ENCODE data around the gene PTAFR.
A peak's percentile ranks its signal among the peaks of the same experiment; 100 is the strongest.

The PTAFR gene

DNA sequence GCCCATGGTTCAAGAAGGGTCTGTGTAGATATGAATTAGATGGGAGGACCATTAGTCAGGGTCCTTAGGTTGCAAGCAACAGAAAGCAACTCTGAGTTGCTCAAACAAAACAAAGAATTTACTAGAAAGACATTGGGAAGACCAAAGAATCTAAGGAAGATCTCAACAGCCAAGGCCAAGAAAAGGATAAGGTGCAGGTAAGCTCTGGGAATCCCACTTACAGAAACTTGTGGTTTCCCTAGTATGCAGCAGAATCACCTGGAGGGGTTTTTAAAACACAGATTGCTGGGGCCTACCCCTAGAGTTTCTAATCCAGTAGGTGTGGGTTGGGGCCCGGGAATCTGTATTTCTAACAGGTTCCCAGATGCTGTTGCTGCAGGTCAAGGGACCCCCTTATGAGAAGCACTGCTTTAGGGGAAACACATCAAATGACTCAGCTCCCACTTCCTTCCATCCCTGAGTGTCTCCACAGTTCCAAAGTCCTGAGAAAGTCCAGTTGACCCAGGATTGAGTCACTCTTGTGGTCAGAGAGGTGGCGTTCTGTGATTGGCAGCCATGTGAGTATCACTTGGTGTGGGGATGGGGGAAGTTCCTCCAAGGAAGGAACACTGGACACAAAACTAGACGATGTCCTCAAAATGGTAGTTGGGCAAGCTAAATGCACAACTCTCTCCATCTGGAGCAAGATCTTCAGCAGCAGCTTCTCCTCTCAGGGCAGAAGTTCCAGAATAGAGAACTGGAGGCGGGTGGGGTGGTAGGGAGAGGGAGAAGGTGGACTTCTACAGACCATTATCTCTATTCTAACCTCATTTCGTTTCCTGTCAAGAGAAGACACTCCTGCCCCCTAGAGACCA, 63.9 kb downstream of the PTAFR start (continued):
- TF ChIP-seq ZBTB7A (tag by site-specific recombination; IDR thresholded peaks at IDR 0.05; ENCODE audit: low read depth) (no peak), TRIM28 (IDR thresholded peaks at IDR 0.05; ENCODE audit: borderline replicate concordance, low read length) (no peak), ZNF2 (tag by site-specific recombination; IDR thresholded peaks at IDR 0.05) (no peak)

DNA sequence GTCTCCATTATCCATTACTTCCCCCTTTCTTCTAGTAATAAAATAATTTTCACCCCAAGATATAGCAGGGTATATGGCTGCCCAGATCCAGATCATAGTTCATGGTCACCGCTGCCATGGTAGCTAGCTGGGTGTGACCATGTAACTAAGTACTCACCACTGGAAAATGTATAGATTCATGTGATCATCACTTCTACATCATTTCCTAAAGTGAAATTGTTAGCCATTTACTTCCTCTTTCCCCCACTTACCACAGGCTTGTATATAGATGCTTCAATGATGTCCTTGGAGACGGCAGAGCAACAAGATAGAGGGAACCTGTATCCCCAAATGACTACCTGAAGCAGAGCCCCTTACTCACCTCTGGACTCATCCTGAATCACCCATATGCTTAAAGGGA, 65.3 kb downstream of the PTAFR start:
- Histone ChIP-seq H3K4me3 (ENCODE audit: low read depth, low read length) (no peak overlapping the region), H3K9me3 (ENCODE audit: control insufficient read depth, insufficient read depth, low read depth, low read length) (no peaks in the 10 kb centered on the region), H3K4me1 (ENCODE audit: control insufficient read depth, insufficient read depth, low read length) (no peaks in the 10 kb centered on the region), H3K36me3 (ENCODE audit: control insufficient read depth in 2 of 2, insufficient read depth in 1 of 2, low read length in 2 of 2) (no peaks in the 10 kb centered on the region), H3K27ac (ENCODE audit: extremely low read depth, low read depth, low read length) (no peak overlapping the region)
- POLR2A ChIA-PET: interaction anchor here (0.6 kb wide), 2 partner anchors 168 to 1595 kb away, joined by 3 to 6 read pairs; no protein-coding TSS in a partner anchor
- no peak for TF ChIP-seq ZFP37 (tag by site-specific recombination; IDR thresholded peaks at IDR 0.05)
- TF ChIP-seq PRDM1 (tag by site-specific recombination; IDR thresholded peaks at IDR 0.05): 0 out of 2 replicates have a peak, but pooled peaks have one; percentile 19
- CTCF ChIA-PET: interaction anchor here (0.6 to 3.7 kb wide), 2 partner anchors 20 to 502 kb away, joined by 4 to 22 read pairs; no protein-coding TSS in a partner anchor

DNA sequence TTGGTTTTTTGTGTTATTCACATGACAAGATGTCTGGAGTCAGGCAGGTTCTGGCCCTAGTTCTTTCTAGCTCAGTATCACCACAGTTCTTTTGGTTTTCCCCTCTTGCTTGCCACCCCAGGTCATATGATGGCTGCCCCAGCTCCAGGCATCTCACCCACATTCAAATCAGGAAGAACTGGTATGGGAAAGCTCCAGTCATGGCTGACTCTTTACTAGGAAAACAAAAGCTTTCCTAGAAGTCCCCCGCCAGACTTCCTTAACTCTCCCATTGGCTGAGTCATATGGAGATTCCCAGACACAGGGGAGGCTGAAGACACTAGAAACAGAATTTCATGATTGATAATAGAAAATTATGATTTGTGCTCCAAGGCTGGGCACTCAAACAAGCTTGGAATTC, 65.9 kb downstream of the PTAFR start:
- POLR2A ChIA-PET: interaction anchor here (0.6 kb wide), 2 partner anchors 167 to 1595 kb away, joined by 3 to 6 read pairs; no protein-coding TSS in a partner anchor
- no peaks in the 10 kb centered on the region for H3K36me3 ChIP-seq (ENCODE audit: control insufficient read depth in 2 of 2, insufficient read depth in 1 of 2, low read length in 2 of 2)
- H3K27ac ChIP-seq (ENCODE audit: extremely low read depth, low read depth, low read length): no peak overlapping the region
- H3K9me3 ChIP-seq (ENCODE audit: control insufficient read depth, insufficient read depth, low read depth, low read length): no peaks in the 10 kb centered on the region
- CTCF ChIA-PET: interaction anchor here (0.6 to 3.7 kb wide), 3 partner anchors 12 to 86 kb away, joined by 5 to 22 read pairs (median 7); no protein-coding TSS in a partner anchor
- no peak overlapping the region for H3K4me3 ChIP-seq (ENCODE audit: low read depth, low read length)
- H3K4me1 ChIP-seq (ENCODE audit: control insufficient read depth, insufficient read depth, low read length): no peaks in the 10 kb centered on the region
- TF ChIP-seq ZNF26 (tag by site-specific recombination; IDR thresholded peaks at IDR 0.05) (no peak), ZNF202 (tag by site-specific recombination; IDR thresholded peaks at IDR 0.05; ENCODE audit: borderline replicate concordance) (no peak), ZNF626 (tag by site-specific recombination; IDR thresholded peaks at IDR 0.05) (no peak), PRDM4 (tag by site-specific recombination; IDR thresholded peaks at IDR 0.05) (no peak), PRDM6 (tag by site-specific recombination; IDR thresholded peaks at IDR 0.05) (no peak), ZNF266 (tag by site-specific recombination; IDR thresholded peaks at IDR 0.05; ENCODE audit: low read depth) (no peak), FEZF1 (tag by site-specific recombination; IDR thresholded peaks at IDR 0.05) (no peak), ZNF777 (tag by site-specific recombination; IDR thresholded peaks at IDR 0.05; ENCODE audit: borderline replicate concordance) (no peak), HOXC10 (CRISPR knock-in tag; IDR thresholded peaks at IDR 0.05) (no peak), ZFHX2 (tag by site-specific recombination; conservative IDR thresholded peaks at IDR 0.05) (no peak), HOXA7 (CRISPR knock-in tag; IDR thresholded peaks at IDR 0.05; ENCODE audit: borderline replicate concordance) (no peak)
- TF ChIP-seq, protein P1, sequence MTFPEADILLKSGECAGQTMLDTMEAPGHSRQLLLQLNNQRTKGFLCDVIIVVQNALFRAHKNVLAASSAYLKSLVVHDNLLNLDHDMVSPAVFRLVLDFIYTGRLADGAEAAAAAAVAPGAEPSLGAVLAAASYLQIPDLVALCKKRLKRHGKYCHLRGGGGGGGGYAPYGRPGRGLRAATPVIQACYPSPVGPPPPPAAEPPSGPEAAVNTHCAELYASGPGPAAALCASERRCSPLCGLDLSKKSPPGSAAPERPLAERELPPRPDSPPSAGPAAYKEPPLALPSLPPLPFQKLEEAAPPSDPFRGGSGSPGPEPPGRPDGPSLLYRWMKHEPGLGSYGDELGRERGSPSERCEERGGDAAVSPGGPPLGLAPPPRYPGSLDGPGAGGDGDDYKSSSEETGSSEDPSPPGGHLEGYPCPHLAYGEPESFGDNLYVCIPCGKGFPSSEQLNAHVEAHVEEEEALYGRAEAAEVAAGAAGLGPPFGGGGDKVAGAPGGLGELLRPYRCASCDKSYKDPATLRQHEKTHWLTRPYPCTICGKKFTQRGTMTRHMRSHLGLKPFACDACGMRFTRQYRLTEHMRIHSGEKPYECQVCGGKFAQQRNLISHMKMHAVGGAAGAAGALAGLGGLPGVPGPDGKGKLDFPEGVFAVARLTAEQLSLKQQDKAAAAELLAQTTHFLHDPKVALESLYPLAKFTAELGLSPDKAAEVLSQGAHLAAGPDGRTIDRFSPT (tag by site-specific recombination; IDR thresholded peaks at IDR 0.05): no peak
- TF ChIP-seq, protein P2, sequence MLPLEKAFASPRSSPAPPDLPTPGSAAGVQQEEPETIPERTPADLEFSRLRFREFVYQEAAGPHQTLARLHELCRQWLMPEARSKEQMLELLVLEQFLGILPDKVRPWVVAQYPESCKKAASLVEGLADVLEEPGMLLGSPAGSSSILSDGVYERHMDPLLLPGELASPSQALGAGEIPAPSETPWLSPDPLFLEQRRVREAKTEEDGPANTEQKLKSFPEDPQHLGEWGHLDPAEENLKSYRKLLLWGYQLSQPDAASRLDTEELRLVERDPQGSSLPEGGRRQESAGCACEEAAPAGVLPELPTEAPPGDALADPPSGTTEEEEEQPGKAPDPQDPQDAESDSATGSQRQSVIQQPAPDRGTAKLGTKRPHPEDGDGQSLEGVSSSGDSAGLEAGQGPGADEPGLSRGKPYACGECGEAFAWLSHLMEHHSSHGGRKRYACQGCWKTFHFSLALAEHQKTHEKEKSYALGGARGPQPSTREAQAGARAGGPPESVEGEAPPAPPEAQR (tag by site-specific recombination; IDR thresholded peaks at IDR 0.05): no peak
- TF ChIP-seq, protein P3, sequence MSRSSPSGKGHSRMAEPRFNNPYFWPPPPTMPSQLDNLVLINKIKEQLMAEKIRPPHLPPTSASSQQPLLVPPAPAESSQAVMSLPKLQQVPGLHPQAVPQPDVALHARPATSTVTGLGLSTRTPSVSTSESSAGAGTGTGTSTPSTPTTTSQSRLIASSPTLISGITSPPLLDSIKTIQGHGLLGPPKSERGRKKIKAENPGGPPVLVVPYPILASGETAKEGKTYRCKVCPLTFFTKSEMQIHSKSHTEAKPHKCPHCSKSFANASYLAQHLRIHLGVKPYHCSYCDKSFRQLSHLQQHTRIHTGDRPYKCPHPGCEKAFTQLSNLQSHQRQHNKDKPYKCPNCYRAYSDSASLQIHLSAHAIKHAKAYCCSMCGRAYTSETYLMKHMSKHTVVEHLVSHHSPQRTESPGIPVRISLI (tag by site-specific recombination; IDR thresholded peaks at IDR 0.05): no peak

Measured in HEK293 (cell line).